K562 (cell line): ENCODE results near the gene SLC22A4. TPM values are rescaled to one million over a fixed set of nuclear protein-coding genes. Genes with fewer than 3 reads are reported as not detected.

Experiments
- C11orf30 ChIP-seq: fragments of 450-650 bp; IDR thresholded peaks from 2 replicates; pipeline ENCODE4 v1.6.1; 2016; ENCODE audit warnings: low read depth, mild to moderate bottlenecking
- CHD1 ChIP-seq: fragments of 200-600 bp; sonication (generic); IDR thresholded peaks from one replicate; pipeline ENCODE4 v1.6.1; 2012; ENCODE audit warnings: mild to moderate bottlenecking, moderate library complexity, low read length, inconsistent platforms
- ETV6 ChIP-seq, 3 experiments: fragments of 150-350 bp in 1 of 3; sonication (generic) in 1 of 3; formaldehyde crosslinking in 1 of 3; IDR thresholded peaks; 2 replicates each; pipeline versions ENCODE4 v1.6.1 to v1.8.0; 2014 to 2022; ENCODE audit warnings: borderline replicate concordance in 2 of 3, low read depth in 2 of 3, antibody characterized with exemption in 1 of 3, low read length in 1 of 3, mild to moderate bottlenecking in 1 of 3, missing genetic modification reagents in 1 of 3
- NRF1 ChIP-seq, 2 experiments: fragments of 450-650 bp; IDR thresholded peaks in 1 of 2; conservative IDR thresholded peaks in 1 of 2; 2 replicates each; pipeline ENCODE4 v1.6.1; 2014; ENCODE audit warnings: mild to moderate bottlenecking in 2 of 2
- SMARCC2 ChIP-seq: fragments of 450-650 bp; IDR thresholded peaks from 2 replicates; pipeline ENCODE4 v1.6.1; 2017; ENCODE audit warnings: antibody characterized with exemption, moderate library complexity, mild to moderate bottlenecking, low read depth
- SRSF3 ChIP-seq: fragments of 200-400 bp; formaldehyde crosslinking; IDR thresholded peaks from 2 replicates; pipeline ENCODE4 v1.6.1; 2016; ENCODE audit warnings: mild to moderate bottlenecking, low read length, moderate library complexity; ENCODE audit not compliant: insufficient read depth
- SRSF9 ChIP-seq: fragments of 200-400 bp; formaldehyde crosslinking; IDR thresholded peaks from 2 replicates; pipeline ENCODE4 v1.6.1; 2017; ENCODE audit warnings: low read depth, low read length, borderline replicate concordance
- SUPT5H ChIP-seq: fragments of 450-650 bp; IDR thresholded peaks from 2 replicates; pipeline ENCODE4 v1.6.1; 2016
- TCF7L2 ChIP-seq: fragments of 150-350 bp; IDR thresholded peaks from 2 replicates; pipeline ENCODE4 v1.6.1; 2016; ENCODE audit warnings: low read depth, mild to moderate bottlenecking, low read length, moderate library complexity
- TCFL5 ChIP-seq: fragments of 250-450 bp; sonication (Bioruptor Pico); conservative IDR thresholded peaks from 2 replicates; pipeline ENCODE4 v1.6.1; 2021; ENCODE audit warnings: mild to moderate bottlenecking, moderate library complexity, matching md5 sums
- TGIF2 ChIP-seq: sonication (generic); formaldehyde crosslinking; IDR thresholded peaks from 2 replicates; pipeline ENCODE4 v1.8.1; 2022; ENCODE audit warnings: mild to moderate bottlenecking, missing genetic modification reagents, moderate library complexity
- XRCC4 ChIP-seq: IDR thresholded peaks from one replicate; pipeline ENCODE4 v1.6.1; 2011; ENCODE audit not compliant: insufficient read depth, insufficient read length; ENCODE audit errors: extremely low read depth
- ZNF134 ChIP-seq: fragments of 250-450 bp; sonication (Bioruptor Pico); conservative IDR thresholded peaks from 2 replicates; pipeline ENCODE4 v1.4.0; 2020
- ZNF436 ChIP-seq: fragments of 250-450, 450-650 bp; sonication (Bioruptor Pico); formaldehyde crosslinking; IDR thresholded peaks from 2 replicates; pipeline ENCODE4 v1.7.0; 2020; ENCODE audit warnings: mild to moderate bottlenecking
- ZNF583 ChIP-seq: fragments of 250-450 bp; sonication (Bioruptor Pico); IDR thresholded peaks from 2 replicates; pipeline ENCODE4 v1.4.0; 2020
- polyA plus RNA-seq, 8 experiments: library from polyadenylated mRNA; depleted of rRNA in 4 of 8; stranded (reverse) in 5 of 8; unstranded in 3 of 8; fragments of >200 nt; fragmentation: Nextera tagmentation in 2 of 8; fragmentation: Illumina TruSeq in 1 of 8; extraction: Ambion mirVana in 2 of 8; extraction: Trizol in 1 of 8; gene quantifications; 2 replicates each; pipeline versions ENCODE4 v1.2.1 to v1.2.3, GENCODE V29; 2011 to 2014; ENCODE audit warnings: inconsistent platforms in 1 of 8, missing spikeins in 1 of 8
- total RNA-seq, 7 experiments: library from RNA; depleted of rRNA in 6 of 7; stranded (reverse); fragments of >200 nt in 6 of 7; fragmentation: Illumina TruSeq in 2 of 7; extraction: Trizol in 2 of 7; gene quantifications; 2 replicates each; pipeline versions ENCODE4 v1.2.1 to v1.2.3, GENCODE V29; 2011 to 2021; ENCODE audit warnings: low replicate concordance in 1 of 7
- TF ChIP-seq, protein P1 (sequence below): fragments of 200-800 bp; sonication (Bioruptor generic); IDR thresholded peaks from 2 replicates; pipeline ENCODE4 v1.6.1; 2017; ENCODE audit warnings: missing genetic modification characterization, missing compliant biosample characterization
- TF ChIP-seq, protein P2 (sequence below): IDR thresholded peaks from 2 replicates; pipeline ENCODE4 v1.6.1; 2011; ENCODE audit not compliant: insufficient read length; ENCODE audit errors: extremely low read depth
- TF ChIP-seq, protein P3 (sequence below): fragments of 250-450 bp; sonication (Bioruptor Pico); IDR thresholded peaks from 2 replicates; pipeline ENCODE4 v1.6.1; 2021; ENCODE audit warnings: mild to moderate bottlenecking
- TF ChIP-seq, protein P4 (sequence below): fragments of 250-450 bp; sonication (Bioruptor Pico); IDR thresholded peaks from 2 replicates; pipeline ENCODE4 v1.4.0; 2020; ENCODE audit warnings: mild to moderate bottlenecking, moderate library complexity
- TF ChIP-seq, protein P5 (sequence below): fragments of 450-650 bp; conservative IDR thresholded peaks from 2 replicates; pipeline ENCODE4 v1.6.1; 2016; ENCODE audit warnings: missing genetic modification characterization, low read depth, mild to moderate bottlenecking, control low read depth, missing compliant biosample characterization

Gene SLC22A4
- total and polyA plus RNA-seq, 9 of the 15 experiments (the other 6 are each of a cell fraction or from before 2014, with no cell fraction given) = 2.7 to 9.5 (median 6.2) TPM

DNA sequence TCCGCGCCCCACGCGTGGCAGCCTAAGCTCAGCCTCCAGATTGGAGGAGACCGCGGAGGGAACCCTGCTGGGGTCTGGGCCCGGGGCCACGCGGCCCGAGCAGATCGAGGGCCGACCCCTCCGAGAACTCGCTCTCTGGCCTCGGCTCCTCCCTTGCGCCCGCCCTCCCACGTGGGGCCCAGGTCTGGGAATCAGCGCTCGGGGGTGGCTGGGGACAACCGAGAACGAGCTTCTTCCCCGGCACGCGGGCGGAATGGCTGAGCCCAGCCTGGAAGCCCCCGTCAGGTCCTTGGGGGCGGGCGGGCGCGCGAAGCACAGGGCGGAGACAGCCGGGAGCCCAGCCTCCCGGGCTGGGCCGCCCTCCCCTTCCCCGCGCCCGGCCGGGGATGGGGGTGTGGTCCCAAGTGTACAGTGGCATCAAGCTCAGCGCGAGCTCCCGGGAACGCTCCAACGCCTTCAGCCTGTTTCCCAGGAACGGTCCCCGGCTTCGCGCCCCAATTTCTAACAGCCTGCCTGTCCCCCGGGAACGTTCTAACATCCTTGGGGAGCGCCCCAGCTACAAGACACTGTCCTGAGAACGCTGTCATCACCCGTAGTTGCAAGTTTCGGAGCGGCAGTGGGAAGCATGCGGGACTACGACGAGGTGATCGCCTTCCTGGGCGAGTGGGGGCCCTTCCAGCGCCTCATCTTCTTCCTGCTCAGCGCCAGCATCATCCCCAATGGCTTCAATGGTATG, at the start of gene SLC22A4 (continued):
- TF ChIP-seq, protein P1, sequence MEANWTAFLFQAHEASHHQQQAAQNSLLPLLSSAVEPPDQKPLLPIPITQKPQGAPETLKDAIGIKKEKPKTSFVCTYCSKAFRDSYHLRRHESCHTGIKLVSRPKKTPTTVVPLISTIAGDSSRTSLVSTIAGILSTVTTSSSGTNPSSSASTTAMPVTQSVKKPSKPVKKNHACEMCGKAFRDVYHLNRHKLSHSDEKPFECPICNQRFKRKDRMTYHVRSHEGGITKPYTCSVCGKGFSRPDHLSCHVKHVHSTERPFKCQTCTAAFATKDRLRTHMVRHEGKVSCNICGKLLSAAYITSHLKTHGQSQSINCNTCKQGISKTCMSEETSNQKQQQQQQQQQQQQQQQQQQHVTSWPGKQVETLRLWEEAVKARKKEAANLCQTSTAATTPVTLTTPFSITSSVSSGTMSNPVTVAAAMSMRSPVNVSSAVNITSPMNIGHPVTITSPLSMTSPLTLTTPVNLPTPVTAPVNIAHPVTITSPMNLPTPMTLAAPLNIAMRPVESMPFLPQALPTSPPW (CRISPR knock-in tag) = peak; percentile 50
- TF ChIP-seq TCFL5 (CRISPR knock-in tag) = no peak
- TF ChIP-seq SUPT5H = peak; percentile 76
- TF ChIP-seq ETV6 (IDR thresholded peaks at IDR 0.05; ENCODE audit: borderline replicate concordance in 1 of 2, low read depth in 2 of 2, low read length in 1 of 2) = no peak
- no peak for TF ChIP-seq ETV6 (CRISPR knock-in tag; IDR thresholded peaks at IDR 0.05; ENCODE audit: borderline replicate concordance)
- TF ChIP-seq, protein P2, sequence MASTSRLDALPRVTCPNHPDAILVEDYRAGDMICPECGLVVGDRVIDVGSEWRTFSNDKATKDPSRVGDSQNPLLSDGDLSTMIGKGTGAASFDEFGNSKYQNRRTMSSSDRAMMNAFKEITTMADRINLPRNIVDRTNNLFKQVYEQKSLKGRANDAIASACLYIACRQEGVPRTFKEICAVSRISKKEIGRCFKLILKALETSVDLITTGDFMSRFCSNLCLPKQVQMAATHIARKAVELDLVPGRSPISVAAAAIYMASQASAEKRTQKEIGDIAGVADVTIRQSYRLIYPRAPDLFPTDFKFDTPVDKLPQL = no peak
- TF ChIP-seq, protein P3, sequence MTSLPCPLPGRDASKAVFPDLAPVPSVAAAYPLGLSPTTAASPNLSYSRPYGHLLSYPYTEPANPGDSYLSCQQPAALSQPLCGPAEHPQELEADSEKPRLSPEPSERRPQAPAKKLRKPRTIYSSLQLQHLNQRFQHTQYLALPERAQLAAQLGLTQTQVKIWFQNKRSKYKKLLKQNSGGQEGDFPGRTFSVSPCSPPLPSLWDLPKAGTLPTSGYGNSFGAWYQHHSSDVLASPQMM (CRISPR knock-in tag) = no peak
- TF ChIP-seq XRCC4 = no peak
- TF ChIP-seq, protein P4, sequence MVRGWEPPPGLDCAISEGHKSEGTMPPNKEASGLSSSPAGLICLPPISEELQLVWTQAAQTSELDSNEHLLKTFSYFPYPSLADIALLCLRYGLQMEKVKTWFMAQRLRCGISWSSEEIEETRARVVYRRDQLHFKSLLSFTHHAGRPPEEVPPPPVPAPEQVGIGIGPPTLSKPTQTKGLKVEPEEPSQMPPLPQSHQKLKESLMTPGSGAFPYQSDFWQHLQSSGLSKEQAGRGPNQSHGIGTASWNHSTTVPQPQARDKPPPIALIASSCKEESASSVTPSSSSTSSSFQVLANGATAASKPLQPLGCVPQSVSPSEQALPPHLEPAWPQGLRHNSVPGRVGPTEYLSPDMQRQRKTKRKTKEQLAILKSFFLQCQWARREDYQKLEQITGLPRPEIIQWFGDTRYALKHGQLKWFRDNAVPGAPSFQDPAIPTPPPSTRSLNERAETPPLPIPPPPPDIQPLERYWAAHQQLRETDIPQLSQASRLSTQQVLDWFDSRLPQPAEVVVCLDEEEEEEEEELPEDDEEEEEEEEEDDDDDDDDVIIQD (CRISPR knock-in tag) = 0 out of 2 replicates have a peak, but pooled peaks have one; percentile 42
- no peak for TF ChIP-seq C11orf30
- TF ChIP-seq NRF1 (conservative IDR thresholded peaks at IDR 0.05 in 1 of 2, IDR thresholded peaks at IDR 0.05 in 1 of 2) = no peak
- 0 out of 2 replicates have a peak, but pooled peaks have one; percentile 38 for TF ChIP-seq TGIF2 (CRISPR knock-in tag)
- TF ChIP-seq ZNF436 (CRISPR knock-in tag) = 0 out of 2 replicates have a peak, but pooled peaks have one; percentile 3
- no peak for TF ChIP-seq SMARCC2
- TF ChIP-seq ZNF134 (CRISPR knock-in tag) = no peak
- TF ChIP-seq TCF7L2 = peak; percentile 73
- TF ChIP-seq SRSF3 = no peak
- no peak for TF ChIP-seq ZNF583 (CRISPR knock-in tag)
- TF ChIP-seq SRSF9 = no peak
- TF ChIP-seq, protein P5, sequence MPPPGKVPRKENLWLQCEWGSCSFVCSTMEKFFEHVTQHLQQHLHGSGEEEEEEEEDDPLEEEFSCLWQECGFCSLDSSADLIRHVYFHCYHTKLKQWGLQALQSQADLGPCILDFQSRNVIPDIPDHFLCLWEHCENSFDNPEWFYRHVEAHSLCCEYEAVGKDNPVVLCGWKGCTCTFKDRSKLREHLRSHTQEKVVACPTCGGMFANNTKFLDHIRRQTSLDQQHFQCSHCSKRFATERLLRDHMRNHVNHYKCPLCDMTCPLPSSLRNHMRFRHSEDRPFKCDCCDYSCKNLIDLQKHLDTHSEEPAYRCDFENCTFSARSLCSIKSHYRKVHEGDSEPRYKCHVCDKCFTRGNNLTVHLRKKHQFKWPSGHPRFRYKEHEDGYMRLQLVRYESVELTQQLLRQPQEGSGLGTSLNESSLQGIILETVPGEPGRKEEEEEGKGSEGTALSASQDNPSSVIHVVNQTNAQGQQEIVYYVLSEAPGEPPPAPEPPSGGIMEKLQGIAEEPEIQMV (tag) = 0 out of 2 replicates have a peak, but pooled peaks have one; percentile 20
- TF ChIP-seq CHD1 = no peak
